ENCODE data around the gene WNK3. TPM values are rescaled to one million over a fixed set of nuclear protein-coding genes. Genes with fewer than 3 reads are reported as not detected.

WNK3 gene
- total RNA-seq, 2 donors from 2014 or later: 0.52 to 1.6 TPM

GRCh38 chrX:54182194-54182863 lies 175.5 kb downstream of the WNK3 start:
- Histone ChIP-seq H3K4me3 (peak overlapping the region; percentile 61 to 74), H3K27me3 (no peaks in the 10 kb centered on the region), H3K27ac (peak overlapping the region; percentile 72 to 90 (median 84)), H3K9me3 (no peaks in the 10 kb centered on the region), H3K36me3 (replicated peaks in 1 of 2; ENCODE audit: insufficient read depth in 1 of 2, low read depth in 2 of 2) (no peaks in the 10 kb centered on the region), H3K4me1 (peaks cover 35% of the 10 kb centered on the region)
- intact Hi-C loops (cut with DNase I): no loop called here
- 1 to 9% methylated on average over 5 to 15 of the region's 36 CpGs for WGBS, 2 donors
- ATAC-seq (peak; percentile 80), DNase-seq (peak; percentile 61 to 75 (median 66))
- peak in 2 of 3 donors; percentile 37 to 56 for TF ChIP-seq POLR2A (IDR thresholded peaks at IDR 0.05)
- TF ChIP-seq, protein P1, sequence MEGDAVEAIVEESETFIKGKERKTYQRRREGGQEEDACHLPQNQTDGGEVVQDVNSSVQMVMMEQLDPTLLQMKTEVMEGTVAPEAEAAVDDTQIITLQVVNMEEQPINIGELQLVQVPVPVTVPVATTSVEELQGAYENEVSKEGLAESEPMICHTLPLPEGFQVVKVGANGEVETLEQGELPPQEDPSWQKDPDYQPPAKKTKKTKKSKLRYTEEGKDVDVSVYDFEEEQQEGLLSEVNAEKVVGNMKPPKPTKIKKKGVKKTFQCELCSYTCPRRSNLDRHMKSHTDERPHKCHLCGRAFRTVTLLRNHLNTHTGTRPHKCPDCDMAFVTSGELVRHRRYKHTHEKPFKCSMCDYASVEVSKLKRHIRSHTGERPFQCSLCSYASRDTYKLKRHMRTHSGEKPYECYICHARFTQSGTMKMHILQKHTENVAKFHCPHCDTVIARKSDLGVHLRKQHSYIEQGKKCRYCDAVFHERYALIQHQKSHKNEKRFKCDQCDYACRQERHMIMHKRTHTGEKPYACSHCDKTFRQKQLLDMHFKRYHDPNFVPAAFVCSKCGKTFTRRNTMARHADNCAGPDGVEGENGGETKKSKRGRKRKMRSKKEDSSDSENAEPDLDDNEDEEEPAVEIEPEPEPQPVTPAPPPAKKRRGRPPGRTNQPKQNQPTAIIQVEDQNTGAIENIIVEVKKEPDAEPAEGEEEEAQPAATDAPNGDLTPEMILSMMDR (IDR thresholded peaks at IDR 0.05): no peak

DNA sequence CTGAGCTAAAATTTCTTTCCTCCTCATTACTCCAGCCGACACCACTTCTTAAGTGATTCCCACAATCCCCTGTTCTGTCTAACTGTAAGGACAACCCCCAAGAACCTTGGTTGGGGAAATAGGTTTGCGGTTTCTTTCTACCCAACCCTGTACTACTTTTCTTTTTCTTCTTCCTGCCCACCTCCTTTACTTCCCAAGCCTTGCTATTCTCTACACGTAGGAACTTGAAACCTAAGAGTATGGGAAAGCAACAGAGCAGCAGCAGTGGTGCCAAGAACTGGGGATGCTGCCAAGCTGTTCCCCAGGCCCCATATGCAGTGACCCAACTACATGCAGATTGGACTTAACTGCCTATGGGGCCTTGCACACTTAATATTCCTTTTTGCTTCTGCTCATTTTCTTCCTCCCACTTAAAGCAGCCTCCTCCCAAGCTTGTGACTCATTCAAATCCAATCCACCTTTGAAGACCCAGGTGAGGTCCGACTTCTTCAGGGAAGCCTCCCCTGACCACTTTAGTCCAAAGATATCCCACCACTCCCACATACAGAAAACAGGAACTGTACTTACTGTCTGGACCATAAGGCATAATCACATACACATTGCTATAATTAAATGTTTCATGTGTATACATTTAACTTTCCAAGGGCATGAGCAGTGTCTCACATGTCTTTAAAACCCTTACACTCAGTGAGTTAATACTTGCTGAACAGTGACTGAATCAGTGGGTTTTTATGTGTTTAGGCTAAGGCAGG lies 176.5 kb downstream of the WNK3 start:
- intact Hi-C loops (cut with DNase I): no loop called here
- no peak overlapping the region for H3K27ac ChIP-seq

GRCh38 chrX:54180403-54180802 lies 177.4 kb downstream of the WNK3 start:
- H3K4me3 ChIP-seq: no peak overlapping the region
- intact Hi-C loops (cut with DNase I): no loop called here
- peaks cover 35% of the 10 kb centered on the region for H3K4me1 ChIP-seq
- H3K27ac ChIP-seq: no peak overlapping the region
- WGBS, 2 donors: 37 to 47% methylated on average over 3 to 4 of the region's 4 CpGs
- no peaks in the 10 kb centered on the region for H3K9me3 ChIP-seq
- H3K27me3 ChIP-seq: no peaks in the 10 kb centered on the region
- DNase-seq (no peak), ATAC-seq (no peak)
- H3K36me3 ChIP-seq (replicated peaks in 1 of 2; ENCODE audit: insufficient read depth in 1 of 2, low read depth in 2 of 2): no peaks in the 10 kb centered on the region
- TF ChIP-seq, protein P1 (IDR thresholded peaks at IDR 0.05): no peak
- TF ChIP-seq POLR2A (IDR thresholded peaks at IDR 0.05): no peak

More for the DNA sequence above, 176.5 kb downstream of the WNK3 start:
- Histone ChIP-seq H3K27me3 (no peaks in the 10 kb centered on the region), H3K36me3 (replicated peaks in 1 of 2; ENCODE audit: insufficient read depth in 1 of 2, low read depth in 2 of 2) (no peaks in the 10 kb centered on the region), H3K9me3 (no peaks in the 10 kb centered on the region), H3K4me3 (no peak overlapping the region), H3K4me1 (peaks cover 35% of the 10 kb centered on the region)
- TF ChIP-seq, protein P1 (IDR thresholded peaks at IDR 0.05): no peak
- TF ChIP-seq POLR2A (IDR thresholded peaks at IDR 0.05): no peak
- WGBS, 2 donors: 20 to 40% methylated on average over 4 of the region's 4 CpGs
- no peak for ATAC-seq
- DNase-seq: peak in 2 of 4 donors; percentile 13 to 28

DNA sequence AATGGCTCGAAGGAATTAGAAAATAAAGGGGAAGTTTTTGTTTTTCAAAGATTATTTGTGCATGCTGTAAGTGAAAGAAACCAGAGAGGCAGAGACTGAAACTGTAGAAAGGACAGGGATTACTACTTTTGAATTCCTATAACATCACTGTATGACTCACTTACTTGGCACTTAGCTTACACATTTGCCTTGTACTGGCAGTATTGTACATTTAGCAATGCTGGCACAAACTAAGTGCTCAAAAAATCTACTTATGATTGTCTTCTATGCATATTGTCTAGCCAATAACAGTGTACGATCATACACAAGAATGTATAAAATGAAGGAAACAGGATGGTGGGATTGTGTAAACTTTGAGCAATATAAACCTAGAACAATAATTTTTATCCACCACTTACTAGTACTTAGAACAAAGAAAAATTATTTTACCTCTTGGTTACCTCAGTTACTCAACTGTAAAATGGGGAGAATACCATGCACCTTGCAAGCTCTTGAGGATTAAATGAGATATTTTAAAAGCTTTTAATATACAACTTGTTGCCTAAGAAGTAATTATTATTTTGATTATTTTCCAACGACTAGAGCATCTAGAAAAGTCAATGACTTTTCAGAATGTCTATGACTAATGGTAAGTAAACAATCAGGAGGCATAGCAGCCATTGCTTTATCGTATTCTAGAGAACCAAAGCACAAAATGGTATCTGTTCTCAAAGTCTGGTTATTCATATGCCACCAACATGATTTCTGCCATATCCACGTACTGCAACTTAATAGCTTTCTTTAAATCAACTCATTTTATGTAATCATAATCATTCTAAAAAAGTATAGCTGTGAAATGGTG lies 179.5 kb downstream of the WNK3 start:
- DNase-seq (no peak), ATAC-seq (no peak)
- no peak overlapping the region for H3K27ac ChIP-seq
- H3K9me3 ChIP-seq: no peaks in the 10 kb centered on the region
- H3K4me3 ChIP-seq: no peak overlapping the region
- H3K27me3 ChIP-seq: no peaks in the 10 kb centered on the region
- H3K4me1 ChIP-seq: peaks cover 32% of the 10 kb centered on the region
- no peak for TF ChIP-seq POLR2A (IDR thresholded peaks at IDR 0.05)
- TF ChIP-seq, protein P1 (IDR thresholded peaks at IDR 0.05): no peak
- WGBS, 2 donors: 40 to 45% methylated on average over 5 of the region's 5 CpGs
- intact Hi-C loops (cut with DNase I): no loop called here
- H3K36me3 ChIP-seq (replicated peaks in 1 of 2; ENCODE audit: insufficient read depth in 1 of 2, low read depth in 2 of 2): no peaks in the 10 kb centered on the region

Data from body of pancreas (tissue), 4 donors.